Measurements from ENCODE around the gene AGTPBP1.

DNA sequence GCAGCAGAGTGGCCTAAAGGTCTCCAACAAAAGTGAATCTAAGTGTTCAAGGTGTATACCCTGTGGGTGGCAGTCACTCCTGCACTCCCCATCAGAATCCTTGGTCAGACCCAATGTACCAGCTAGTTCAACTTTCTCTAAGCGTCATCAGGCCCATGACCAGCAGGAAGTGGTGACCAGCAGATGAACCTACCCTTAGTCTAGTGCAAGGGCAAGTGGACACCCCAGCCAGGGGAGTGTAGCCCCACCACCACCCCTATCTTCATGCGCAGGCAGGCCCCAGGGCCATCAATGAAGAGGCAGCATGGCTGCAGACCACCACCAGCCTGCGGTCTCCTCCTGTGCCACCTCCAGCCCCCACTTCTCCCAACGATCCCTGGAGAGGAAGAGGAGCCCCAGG lies 213.1 kb downstream of the AGTPBP1 start:
- TF ChIP-seq, protein P1, sequence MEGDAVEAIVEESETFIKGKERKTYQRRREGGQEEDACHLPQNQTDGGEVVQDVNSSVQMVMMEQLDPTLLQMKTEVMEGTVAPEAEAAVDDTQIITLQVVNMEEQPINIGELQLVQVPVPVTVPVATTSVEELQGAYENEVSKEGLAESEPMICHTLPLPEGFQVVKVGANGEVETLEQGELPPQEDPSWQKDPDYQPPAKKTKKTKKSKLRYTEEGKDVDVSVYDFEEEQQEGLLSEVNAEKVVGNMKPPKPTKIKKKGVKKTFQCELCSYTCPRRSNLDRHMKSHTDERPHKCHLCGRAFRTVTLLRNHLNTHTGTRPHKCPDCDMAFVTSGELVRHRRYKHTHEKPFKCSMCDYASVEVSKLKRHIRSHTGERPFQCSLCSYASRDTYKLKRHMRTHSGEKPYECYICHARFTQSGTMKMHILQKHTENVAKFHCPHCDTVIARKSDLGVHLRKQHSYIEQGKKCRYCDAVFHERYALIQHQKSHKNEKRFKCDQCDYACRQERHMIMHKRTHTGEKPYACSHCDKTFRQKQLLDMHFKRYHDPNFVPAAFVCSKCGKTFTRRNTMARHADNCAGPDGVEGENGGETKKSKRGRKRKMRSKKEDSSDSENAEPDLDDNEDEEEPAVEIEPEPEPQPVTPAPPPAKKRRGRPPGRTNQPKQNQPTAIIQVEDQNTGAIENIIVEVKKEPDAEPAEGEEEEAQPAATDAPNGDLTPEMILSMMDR (IDR thresholded peaks at IDR 0.05; ENCODE audit: borderline replicate concordance, extremely low read depth, low read length, poor library complexity, severe bottlenecking) = no peak
- no peak for TF ChIP-seq EZH2 (IDR thresholded peaks at IDR 0.05; ENCODE audit: borderline replicate concordance, low read depth, low read length, severe bottlenecking)

All from DND-41 (cell line).